BLaER1 (cell line): ENCODE results near the gene SFR1.

Experiments
- H3K27ac ChIP-seq: shearing (Covaris generic); formaldehyde crosslinking; 2 replicates; pipeline ENCODE4 v1.8.1; 2022
- H3K27me3 ChIP-seq: shearing (Covaris generic); formaldehyde crosslinking; 2 replicates; pipeline ENCODE4 v1.8.1; 2022
- H3K36me3 ChIP-seq: shearing (Covaris generic); formaldehyde crosslinking; 2 replicates; pipeline ENCODE4 v1.8.1; 2022
- H3K4me1 ChIP-seq: shearing (Covaris generic); formaldehyde crosslinking; 2 replicates; pipeline ENCODE4 v1.8.1; 2022
- H3K4me2 ChIP-seq: shearing (Covaris generic); formaldehyde crosslinking; 2 replicates; pipeline ENCODE4 v1.8.1; 2022
- H3K4me3 ChIP-seq: shearing (Covaris generic); formaldehyde crosslinking; 2 replicates; pipeline ENCODE4 v1.8.1; 2022
- H3K9ac ChIP-seq: shearing (Covaris generic); formaldehyde crosslinking; 2 replicates; pipeline ENCODE4 v1.8.1; 2022
- H3K9me3 ChIP-seq: shearing (Covaris generic); formaldehyde crosslinking; 2 replicates; pipeline ENCODE4 v1.8.1; 2022
- H4K20me1 ChIP-seq: shearing (Covaris generic); formaldehyde crosslinking; 2 replicates; pipeline ENCODE4 v1.8.1; 2022
- Cebpa-rat ChIP-seq: shearing (Covaris generic); IDR thresholded peaks from 2 replicates; pipeline ENCODE4 v1.8.1; 2022

The SFR1 gene

DNA sequence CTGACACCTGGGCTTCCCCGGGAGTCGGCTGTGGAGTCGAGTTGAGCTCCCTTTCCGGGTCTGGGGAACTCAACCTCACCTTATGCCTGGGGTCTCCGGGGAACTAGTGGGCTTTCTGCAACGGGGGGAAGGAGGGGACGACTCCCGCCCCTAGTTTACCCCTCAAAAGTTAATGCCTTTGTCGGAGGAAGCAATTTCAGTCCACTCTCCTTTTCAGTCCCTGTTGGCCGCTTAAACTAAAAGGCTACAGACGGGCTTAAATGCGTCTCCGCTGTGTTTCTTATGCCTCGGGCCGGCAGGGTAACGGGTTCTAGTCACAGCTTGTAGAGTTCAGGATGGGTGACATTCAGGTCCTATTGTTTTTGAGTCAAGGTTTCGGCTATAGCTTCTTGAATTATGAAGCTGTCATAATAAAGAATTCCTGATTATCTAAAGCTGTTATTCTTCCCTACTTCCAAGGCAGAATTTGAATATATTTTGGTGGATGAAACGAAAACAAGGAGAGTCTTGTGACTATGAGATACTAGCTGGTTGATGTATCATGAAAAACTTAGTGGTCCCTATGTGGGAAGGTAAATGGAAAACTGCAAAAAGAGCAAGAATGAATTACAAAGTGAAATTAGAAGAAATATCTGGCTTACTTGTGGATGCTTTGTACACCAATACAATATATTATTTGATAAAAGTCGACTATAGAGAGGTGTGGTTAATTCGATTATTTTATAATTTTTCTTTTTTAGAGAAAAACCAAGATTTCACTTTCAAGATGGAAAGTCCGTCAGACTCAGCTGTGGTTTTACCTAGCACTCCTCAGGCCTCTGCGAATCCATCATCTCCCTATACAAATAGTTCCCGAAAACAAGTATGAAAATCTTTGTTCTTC lies 495 bp downstream of the SFR1 start:
- peaks cover 26% of the 10 kb centered on the region for H3K4me1 ChIP-seq
- peak overlapping the region; percentile 90 for H3K27ac ChIP-seq
- peak overlapping the region; percentile 85 for H3K4me2 ChIP-seq
- TF ChIP-seq Cebpa-rat: no peak
- H3K4me3 ChIP-seq: peak overlapping the region; percentile 89
- H3K27me3 ChIP-seq: no peaks in the 10 kb centered on the region
- no peaks in the 10 kb centered on the region for H4K20me1 ChIP-seq
- H3K9me3 ChIP-seq: no peaks in the 10 kb centered on the region
- peaks cover 14% of the 10 kb centered on the region for H3K36me3 ChIP-seq
- peak overlapping the region; percentile 90 for H3K9ac ChIP-seq

DNA sequence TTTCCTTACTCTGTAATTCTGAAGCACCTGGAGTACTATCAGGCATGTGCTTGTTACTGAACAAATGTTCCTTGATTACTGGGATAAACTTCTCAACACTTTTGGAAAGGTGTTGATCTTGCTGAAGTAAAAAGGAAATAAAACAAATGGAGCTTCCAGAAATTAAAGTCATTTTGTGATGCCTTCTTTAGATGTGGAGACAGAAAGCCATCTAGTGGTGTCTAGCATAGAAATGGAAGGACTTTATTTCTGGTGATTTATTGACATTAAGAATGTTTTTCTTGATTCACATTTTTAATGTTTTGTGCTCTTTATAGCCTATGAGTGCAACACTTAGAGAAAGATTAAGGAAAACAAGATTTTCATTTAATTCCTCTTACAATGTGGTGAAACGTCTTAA lies 1.4 kb downstream of the SFR1 start:
- Histone ChIP-seq H3K9me3 (no peaks in the 10 kb centered on the region), H4K20me1 (no peaks in the 10 kb centered on the region), H3K4me2 (peak overlapping the region; percentile 85), H3K27me3 (no peaks in the 10 kb centered on the region), H3K27ac (no peak overlapping the region), H3K36me3 (peaks cover 14% of the 10 kb centered on the region), H3K4me1 (peaks cover 26% of the 10 kb centered on the region), H3K4me3 (no peak overlapping the region), H3K9ac (no peak overlapping the region)
- TF ChIP-seq Cebpa-rat: no peak

DNA sequence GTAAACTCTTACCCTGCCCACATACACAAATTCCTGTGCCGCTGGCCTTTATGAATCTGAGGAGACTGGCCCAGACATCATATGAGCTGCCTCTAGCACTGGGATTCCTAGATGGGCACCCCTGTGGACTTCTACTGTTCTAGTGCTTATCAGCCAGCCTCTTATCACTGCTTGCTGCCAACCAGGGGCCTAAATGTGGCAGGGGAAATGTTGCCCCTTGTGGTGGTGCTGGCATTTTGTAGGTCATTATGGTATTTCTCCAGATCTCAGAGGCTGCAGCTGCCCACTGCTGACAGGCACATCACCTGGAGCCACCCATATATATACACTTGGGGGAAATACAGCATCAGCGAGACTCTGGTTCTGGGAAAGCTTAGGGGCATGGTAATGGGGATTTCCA lies 5.4 kb downstream of the SFR1 start:
- Histone ChIP-seq H3K27me3 (no peaks in the 10 kb centered on the region), H4K20me1 (no peaks in the 10 kb centered on the region), H3K9me3 (no peaks in the 10 kb centered on the region), H3K27ac (no peak overlapping the region), H3K36me3 (peaks cover 14% of the 10 kb centered on the region), H3K4me3 (no peak overlapping the region), H3K9ac (no peak overlapping the region), H3K4me1 (peaks cover 18% of the 10 kb centered on the region), H3K4me2 (no peak overlapping the region)
- no peak for TF ChIP-seq Cebpa-rat

DNA sequence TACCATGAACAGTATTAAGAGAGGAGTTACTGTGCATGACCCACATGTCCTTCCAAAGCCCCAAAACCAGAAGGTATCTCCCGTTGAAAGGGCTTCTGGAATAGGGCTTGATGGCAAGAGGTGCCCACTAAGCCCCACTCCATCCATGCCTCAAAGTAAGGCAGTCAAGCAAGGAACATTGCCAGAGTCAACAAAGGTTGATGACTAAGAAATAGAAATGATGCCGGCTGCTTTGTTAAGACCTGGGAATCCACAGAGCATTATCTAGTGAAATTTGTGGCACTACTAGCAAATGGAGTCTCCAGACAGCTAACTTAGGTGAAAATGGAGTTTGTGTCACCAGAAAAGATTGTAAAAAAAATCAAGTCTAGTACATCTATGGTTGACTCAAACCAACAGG lies 6.2 kb downstream of the SFR1 start:
- Histone ChIP-seq H3K27me3 (no peaks in the 10 kb centered on the region), H3K9me3 (no peaks in the 10 kb centered on the region), H3K9ac (no peak overlapping the region), H3K4me3 (no peak overlapping the region), H4K20me1 (no peaks in the 10 kb centered on the region), H3K36me3 (peaks cover 14% of the 10 kb centered on the region), H3K4me1 (peaks cover 10% of the 10 kb centered on the region), H3K27ac (no peak overlapping the region), H3K4me2 (no peak overlapping the region)
- no peak for TF ChIP-seq Cebpa-rat

DNA sequence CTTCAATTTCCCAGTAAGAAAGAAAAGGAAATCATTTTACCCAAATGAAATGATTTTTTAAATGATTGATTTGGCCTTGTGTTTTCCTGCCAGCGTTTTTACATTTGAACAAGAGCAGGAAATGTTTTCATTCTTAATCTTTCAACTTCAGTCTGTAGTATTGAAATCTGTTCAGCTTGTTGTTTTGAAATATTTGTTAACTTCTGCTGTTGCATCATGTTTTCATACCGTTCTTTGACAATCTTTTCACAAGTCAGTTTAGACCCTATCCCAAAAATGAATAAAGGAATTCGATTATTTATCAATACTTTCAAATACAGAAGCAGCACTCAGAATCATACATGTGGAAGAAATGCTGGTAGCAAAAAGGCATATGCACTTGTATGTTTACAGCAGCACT lies 8.1 kb downstream of the SFR1 start:
- Histone ChIP-seq H3K9ac (no peak overlapping the region), H3K27ac (no peak overlapping the region), H3K27me3 (no peaks in the 10 kb centered on the region), H4K20me1 (no peaks in the 10 kb centered on the region), H3K4me3 (no peak overlapping the region), H3K4me1 (no peaks in the 10 kb centered on the region), H3K4me2 (no peak overlapping the region), H3K9me3 (no peaks in the 10 kb centered on the region), H3K36me3 (peaks cover 10% of the 10 kb centered on the region)
- no peak for TF ChIP-seq Cebpa-rat

DNA sequence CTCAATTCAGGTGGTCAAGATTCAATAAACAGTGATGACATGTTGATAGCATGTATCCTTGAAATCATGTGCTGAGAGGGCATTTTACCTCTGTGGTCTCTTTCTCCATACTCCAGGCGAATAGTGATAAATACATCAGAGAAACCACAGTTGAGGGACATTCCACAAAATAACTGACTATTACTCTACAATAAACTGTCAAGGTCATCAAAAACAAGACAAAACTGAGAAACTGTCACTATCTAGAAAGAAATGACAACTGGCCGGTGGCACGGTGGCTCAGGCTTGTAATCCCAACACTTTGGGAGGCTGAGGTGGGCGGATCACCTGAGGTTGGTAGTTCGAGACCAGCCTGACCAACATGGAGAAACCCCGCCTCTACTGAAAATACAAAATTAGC lies 16.2 kb downstream of the SFR1 start:
- H4K20me1 ChIP-seq: no peaks in the 10 kb centered on the region
- H3K9me3 ChIP-seq: no peaks in the 10 kb centered on the region
- no peaks in the 10 kb centered on the region for H3K36me3 ChIP-seq
- no peak overlapping the region for H3K4me3 ChIP-seq
- no peak overlapping the region for H3K9ac ChIP-seq
- no peak overlapping the region for H3K4me2 ChIP-seq
- no peaks in the 10 kb centered on the region for H3K4me1 ChIP-seq
- TF ChIP-seq Cebpa-rat: no peak
- no peak overlapping the region for H3K27ac ChIP-seq
- no peaks in the 10 kb centered on the region for H3K27me3 ChIP-seq

DNA sequence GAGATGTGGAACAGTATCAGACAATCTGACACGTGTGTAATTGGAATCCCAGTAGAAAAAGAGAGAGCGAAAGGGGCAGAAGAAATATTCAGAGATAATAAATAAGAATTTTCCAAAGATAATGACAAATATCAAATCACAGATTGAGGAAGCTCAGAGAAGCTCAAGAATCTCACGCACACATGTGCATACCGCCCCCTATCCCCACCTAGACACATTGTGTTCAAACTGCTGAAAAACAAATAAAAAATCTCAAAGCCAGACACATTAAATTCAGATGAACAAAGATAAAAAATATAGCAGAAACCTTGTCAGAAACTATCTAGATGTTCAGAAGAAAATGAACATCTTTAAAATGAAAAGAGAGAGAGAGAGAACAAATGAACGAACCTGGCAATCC lies 17.2 kb downstream of the SFR1 start:
- Histone ChIP-seq H4K20me1 (no peaks in the 10 kb centered on the region), H3K9me3 (no peaks in the 10 kb centered on the region), H3K36me3 (no peaks in the 10 kb centered on the region), H3K4me2 (no peak overlapping the region), H3K4me3 (no peak overlapping the region), H3K4me1 (no peaks in the 10 kb centered on the region), H3K27me3 (no peaks in the 10 kb centered on the region), H3K9ac (no peak overlapping the region), H3K27ac (no peak overlapping the region)
- TF ChIP-seq Cebpa-rat: no peak

DNA sequence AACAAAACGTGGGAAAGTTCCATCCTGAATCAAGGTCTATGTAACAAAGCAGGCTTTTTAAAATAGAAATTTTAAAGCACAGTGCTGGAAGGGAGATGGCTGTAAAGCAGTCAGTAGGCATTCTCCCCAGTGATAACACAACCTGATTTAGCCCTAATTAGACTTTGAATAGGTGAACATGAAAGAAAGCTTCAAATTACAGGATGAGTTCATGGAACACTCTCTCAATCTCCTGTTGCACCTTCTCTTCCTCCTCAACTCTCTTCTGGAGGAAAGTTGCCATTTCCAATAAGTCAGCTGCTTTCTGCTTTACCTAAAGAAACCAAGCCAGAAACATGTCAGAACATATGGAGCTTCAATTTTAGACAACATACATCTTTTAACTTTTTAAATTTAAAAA lies 20.1 kb downstream of the SFR1 start:
- Histone ChIP-seq H3K4me2 (no peak overlapping the region), H3K27ac (no peak overlapping the region)

DNA sequence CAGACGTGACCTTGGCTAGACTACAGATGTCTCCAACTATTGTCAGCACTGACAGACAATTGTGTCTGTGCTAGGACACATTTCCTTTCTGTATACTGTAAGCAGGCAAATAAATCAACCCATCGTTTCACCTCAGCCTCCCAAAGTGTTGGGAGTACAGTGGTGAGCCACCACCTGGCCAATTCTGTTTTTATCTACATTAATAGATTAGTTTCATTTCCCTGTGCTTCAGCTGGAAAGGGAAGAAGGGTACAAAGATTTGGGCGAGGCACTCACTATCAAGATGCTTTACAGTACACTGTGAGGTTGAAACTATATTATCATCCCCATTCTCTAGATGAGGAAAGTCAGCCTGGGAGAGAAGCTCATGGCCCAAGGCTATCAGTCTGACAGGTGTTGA lies 21.9 kb downstream of the SFR1 start:
- no peak overlapping the region for H3K4me3 ChIP-seq
- no peak overlapping the region for H3K27ac ChIP-seq
- no peaks in the 10 kb centered on the region for H3K9me3 ChIP-seq
- no peak overlapping the region for H3K4me2 ChIP-seq
- H3K4me1 ChIP-seq: no peaks in the 10 kb centered on the region
- H3K9ac ChIP-seq: no peak overlapping the region
- no peaks in the 10 kb centered on the region for H4K20me1 ChIP-seq
- H3K36me3 ChIP-seq: no peaks in the 10 kb centered on the region
- TF ChIP-seq Cebpa-rat: no peak
- no peaks in the 10 kb centered on the region for H3K27me3 ChIP-seq

More for the DNA sequence above, 20.1 kb downstream of the SFR1 start:
- Histone ChIP-seq H3K9me3 (no peaks in the 10 kb centered on the region), H3K36me3 (no peaks in the 10 kb centered on the region), H3K27me3 (no peaks in the 10 kb centered on the region), H3K4me3 (no peak overlapping the region), H3K4me1 (no peaks in the 10 kb centered on the region), H3K9ac (no peak overlapping the region), H4K20me1 (no peaks in the 10 kb centered on the region)
- no peak for TF ChIP-seq Cebpa-rat

DNA sequence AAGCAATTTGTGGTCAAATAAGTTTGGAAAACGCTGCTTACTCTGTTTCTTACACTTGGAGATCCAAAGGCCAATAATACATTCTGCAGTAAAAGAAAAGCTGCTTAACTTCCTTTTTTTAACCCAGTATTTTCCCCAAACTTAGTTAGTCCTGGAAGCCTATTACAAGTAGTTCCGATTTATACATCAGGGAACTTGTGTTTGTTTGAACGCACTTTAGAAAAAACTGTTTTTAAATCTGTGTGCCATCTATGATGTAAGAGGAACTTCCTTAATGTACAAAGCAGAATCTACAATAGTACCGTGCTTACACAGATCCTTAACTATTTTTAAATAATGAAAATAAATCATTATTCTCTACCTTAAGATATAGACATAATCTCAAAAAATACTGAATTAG lies 23.0 kb downstream of the SFR1 start:
- Histone ChIP-seq H3K4me1 (no peaks in the 10 kb centered on the region), H3K9me3 (no peaks in the 10 kb centered on the region), H3K27ac (no peak overlapping the region), H3K27me3 (no peaks in the 10 kb centered on the region), H3K36me3 (no peaks in the 10 kb centered on the region), H3K4me2 (no peak overlapping the region), H3K9ac (no peak overlapping the region), H3K4me3 (no peak overlapping the region), H4K20me1 (no peaks in the 10 kb centered on the region)
- no peak for TF ChIP-seq Cebpa-rat
